Erythroblast (primary cell): ENCODE data around the gene TIAM1.

Experiments
- GATA1 ChIP-seq: IDR thresholded peaks from 2 replicates; pipeline ENCODE4 v1.6.1; 2011; ENCODE audit warnings: low read depth, mild to moderate bottlenecking, control low read depth, low read length, moderate library complexity
- POLR2A ChIP-seq: IDR thresholded peaks from 2 replicates; pipeline ENCODE4 v1.6.1; 2011; ENCODE audit warnings: mild to moderate bottlenecking, low read length

DNA sequence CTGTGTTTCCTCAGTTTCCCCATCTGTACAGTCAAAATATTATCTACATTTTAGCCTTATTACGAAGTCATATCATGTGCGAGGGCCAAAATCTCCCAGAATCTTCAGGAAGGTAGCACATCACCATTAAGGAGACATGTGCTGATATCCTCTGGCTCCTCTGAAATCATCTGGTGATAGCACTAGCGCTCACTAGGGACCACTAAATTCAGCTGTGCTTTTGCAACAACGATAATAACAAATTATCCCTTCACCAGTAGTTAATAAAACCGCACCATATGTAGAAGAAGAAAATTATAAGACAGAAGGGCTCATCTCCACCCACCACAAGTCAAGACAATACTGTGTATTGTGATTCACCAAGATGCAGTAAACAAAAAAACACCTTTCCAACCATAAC lies 53.3 kb downstream of the TIAM1 start:
- TF ChIP-seq POLR2A (no peak), GATA1 (no peak)
